Retinal pigment epithelial cell (primary cell): ENCODE measurements around the gene OPCML.

Experiments used
- DNase-seq: peaks from one replicate; pipeline ENCODE4 v3.0.0-alpha.2; 2010; ENCODE audit warnings: low read depth
- H3K4me3 ChIP-seq: 2 replicates; pipeline ENCODE4 v1.5.1; 2011; ENCODE audit warnings: mild to moderate bottlenecking, low read length, control low read depth, moderate library complexity
- TF ChIP-seq, protein P1 (sequence below): conservative IDR thresholded peaks from 2 replicates; pipeline ENCODE4 v1.5.1; 2011; ENCODE audit warnings: low read depth, low read length, control low read depth, inconsistent platforms

OPCML gene

DNA sequence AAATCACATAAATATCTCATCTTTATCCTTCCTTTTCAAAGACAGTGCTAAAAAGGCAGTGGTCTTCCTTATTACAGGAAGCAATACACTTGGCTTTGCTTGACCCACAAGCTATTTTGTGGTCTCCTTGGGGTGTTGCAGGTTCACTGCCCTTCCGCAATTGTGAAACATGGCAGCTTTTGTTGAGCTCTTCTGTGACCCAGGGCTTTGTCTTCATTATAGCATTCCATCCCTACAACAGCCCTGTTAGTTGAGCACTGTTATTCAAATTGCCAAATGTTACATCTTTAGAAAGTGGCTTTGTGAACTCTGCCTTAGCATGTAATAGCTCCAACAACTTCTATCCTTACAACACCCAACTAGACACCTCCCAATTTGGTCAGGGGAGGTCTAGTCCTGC lies 107.1 kb downstream of the OPCML start:
- no peak for DNase-seq
- no peak overlapping the region for H3K4me3 ChIP-seq
- TF ChIP-seq, protein P1, sequence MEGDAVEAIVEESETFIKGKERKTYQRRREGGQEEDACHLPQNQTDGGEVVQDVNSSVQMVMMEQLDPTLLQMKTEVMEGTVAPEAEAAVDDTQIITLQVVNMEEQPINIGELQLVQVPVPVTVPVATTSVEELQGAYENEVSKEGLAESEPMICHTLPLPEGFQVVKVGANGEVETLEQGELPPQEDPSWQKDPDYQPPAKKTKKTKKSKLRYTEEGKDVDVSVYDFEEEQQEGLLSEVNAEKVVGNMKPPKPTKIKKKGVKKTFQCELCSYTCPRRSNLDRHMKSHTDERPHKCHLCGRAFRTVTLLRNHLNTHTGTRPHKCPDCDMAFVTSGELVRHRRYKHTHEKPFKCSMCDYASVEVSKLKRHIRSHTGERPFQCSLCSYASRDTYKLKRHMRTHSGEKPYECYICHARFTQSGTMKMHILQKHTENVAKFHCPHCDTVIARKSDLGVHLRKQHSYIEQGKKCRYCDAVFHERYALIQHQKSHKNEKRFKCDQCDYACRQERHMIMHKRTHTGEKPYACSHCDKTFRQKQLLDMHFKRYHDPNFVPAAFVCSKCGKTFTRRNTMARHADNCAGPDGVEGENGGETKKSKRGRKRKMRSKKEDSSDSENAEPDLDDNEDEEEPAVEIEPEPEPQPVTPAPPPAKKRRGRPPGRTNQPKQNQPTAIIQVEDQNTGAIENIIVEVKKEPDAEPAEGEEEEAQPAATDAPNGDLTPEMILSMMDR = no peak

DNA sequence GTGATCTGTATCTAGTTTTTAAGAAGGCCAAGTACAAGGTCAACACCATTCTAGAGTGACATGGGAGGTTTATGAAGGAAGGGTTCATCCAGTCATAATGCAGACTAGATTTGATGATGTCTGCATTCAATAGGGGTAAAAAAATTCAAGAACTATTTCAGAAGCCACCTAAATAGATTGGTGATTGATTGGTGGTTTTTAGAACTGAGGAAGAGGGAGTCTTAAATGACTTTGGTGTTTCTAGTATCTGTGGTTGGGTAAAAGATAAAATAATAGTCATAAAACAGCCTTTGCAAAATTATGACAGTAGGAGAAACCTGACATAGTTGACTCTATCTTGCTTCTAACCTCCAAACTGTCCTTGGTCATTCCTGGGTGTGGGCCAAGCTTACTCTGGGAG lies 114.1 kb downstream of the OPCML start:
- TF ChIP-seq, protein P1 = no peak
- no peak for DNase-seq
- no peak overlapping the region for H3K4me3 ChIP-seq

DNA sequence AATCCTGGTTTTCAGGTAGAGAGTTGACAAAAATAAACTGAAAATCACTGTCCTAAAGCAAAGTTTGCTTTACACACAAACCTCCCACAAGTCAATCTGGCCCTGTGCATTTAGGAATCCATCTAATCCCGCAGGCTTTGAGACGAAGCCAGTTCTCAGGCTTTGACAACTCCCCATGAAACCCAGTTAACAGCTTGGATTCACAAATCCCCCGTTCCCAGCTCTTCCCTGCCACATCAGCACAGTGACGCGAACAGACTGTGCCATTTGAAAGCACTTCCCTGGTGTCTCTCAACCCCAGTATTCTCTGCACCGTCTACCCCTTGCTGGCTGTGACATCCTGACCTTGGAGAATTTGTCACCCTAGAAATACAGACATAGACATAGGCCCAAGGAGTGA lies 117.8 kb downstream of the OPCML start:
- H3K4me3 ChIP-seq = no peak overlapping the region
- TF ChIP-seq, protein P1 = no peak

DNA sequence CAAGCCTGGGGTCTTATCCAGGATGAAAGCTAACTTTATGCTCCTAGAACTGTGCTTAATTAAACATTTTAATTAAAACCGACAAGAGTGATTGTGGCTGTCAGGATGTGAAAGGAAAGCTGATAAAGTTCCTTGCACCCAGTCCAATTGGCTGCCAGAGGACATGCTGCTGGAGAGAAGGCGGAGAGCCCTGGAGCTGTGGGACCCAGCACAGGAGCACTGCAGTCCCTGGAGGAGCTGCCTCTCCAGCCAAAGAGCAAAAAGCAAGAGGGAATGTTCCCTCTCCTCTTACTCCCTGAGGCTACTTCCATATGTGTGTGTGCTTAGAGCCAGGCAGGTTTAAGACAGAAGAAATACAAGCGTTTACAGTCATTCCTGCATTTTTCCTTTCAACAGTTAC lies 118.6 kb downstream of the OPCML start:
- no peak for DNase-seq
- no peak overlapping the region for H3K4me3 ChIP-seq
- TF ChIP-seq, protein P1 = no peak

More for the DNA sequence above, 117.8 kb downstream of the OPCML start:
- no peak for DNase-seq

DNA sequence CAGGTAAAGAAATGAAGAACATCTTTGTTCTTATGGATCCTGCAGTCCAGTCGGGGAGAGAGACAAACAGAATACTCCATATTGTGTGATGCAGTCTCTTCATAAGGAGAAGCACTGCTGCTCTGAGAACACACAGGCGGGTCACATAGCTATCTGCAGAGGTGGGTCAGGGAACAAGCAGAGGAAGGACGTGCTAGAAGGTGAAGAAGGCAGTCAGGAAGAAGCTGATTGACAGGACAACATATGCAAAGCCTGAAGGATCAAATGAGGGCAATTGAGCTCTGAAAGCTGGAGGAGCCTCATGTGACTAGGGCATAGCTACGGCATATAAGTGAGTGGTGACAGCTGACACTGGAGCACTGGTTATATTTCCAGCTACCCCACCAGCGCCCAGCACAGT lies 122.5 kb downstream of the OPCML start:
- H3K4me3 ChIP-seq = no peak overlapping the region
- DNase-seq = no peak
- TF ChIP-seq, protein P1 = no peak

DNA sequence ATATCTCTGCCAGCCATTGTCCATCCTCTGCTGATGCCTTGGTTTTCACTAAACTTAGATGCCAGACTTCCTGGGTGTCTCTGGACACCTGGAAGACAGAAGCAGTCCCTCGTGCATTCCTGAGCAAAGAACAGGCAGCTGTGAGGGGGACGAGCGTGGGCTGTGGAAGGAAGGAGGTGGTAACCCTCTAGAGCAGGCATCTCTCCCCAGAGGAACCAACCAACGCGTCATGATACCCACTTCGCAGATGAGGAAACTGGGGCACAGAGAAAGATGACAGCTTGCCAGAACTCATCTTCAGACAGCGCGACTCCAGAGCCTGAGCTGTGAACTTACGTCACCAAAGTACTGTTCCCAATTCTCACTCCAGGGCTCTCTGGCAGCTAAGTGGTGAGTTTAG lies 123.4 kb downstream of the OPCML start:
- TF ChIP-seq, protein P1 = no peak
- no peak for DNase-seq

DNA sequence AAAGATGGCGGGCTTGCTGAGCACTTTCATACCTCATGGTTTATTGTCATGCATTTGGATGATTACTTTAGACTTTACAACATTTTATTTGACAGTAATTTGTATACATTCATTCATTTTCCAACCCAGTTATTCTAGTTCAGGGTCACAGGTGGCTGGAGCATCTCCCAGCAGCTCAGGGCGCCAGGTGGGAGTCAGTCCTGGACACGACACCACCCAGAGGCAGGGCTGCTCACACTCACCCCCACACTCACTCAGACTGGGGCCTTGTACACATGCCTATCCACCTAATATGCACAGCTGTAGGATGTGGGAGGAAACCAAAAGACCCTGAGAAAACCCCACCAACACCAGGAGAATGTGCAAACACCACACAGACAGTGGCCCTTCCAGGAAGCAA lies 123.9 kb downstream of the OPCML start:
- DNase-seq = no peak
- no peak overlapping the region for H3K4me3 ChIP-seq
- TF ChIP-seq, protein P1 = no peak

More for the DNA sequence above, 123.4 kb downstream of the OPCML start:
- H3K4me3 ChIP-seq = no peak overlapping the region
